HG02973 (cell line): ENCODE measurements around the gene CCDC34.
"Not testable (repeated sequence)": the region's sequence is repeated elsewhere in the genome, so short reads cannot be mapped to it uniquely, and the experiment has no call there.

Source experiments
- ATAC-seq: cut with Tn5 transposase; IDR thresholded peaks from one replicate; pipeline ENCODE4 v1.9.1; 2021; ENCODE audit warnings: moderate library complexity; ENCODE audit not compliant: unreplicated experiment

CCDC34 gene

GRCh38 chr11:27328614-27329013, 34.4 kb downstream of the CCDC34 start:
- no peak for ATAC-seq

GRCh38 chr11:27327064-27327463, 36.0 kb downstream of the CCDC34 start:
- not testable (repeated sequence) for ATAC-seq

GRCh38 chr11:27322196-27322595, 40.8 kb downstream of the CCDC34 start:
- not testable (repeated sequence) for ATAC-seq

GRCh38 chr11:27321340-27321739, 41.7 kb downstream of the CCDC34 start:
- not testable (repeated sequence) for ATAC-seq

- ATAC-seq, result peak; percentile 99
Observed at GRCh38 chr11:27319072-27319471, 43.9 kb downstream of the CCDC34 start.

- ATAC-seq, result no peak
Observed at GRCh38 chr11:27317751-27318150, 45.3 kb downstream of the CCDC34 start.

GRCh38 chr11:27315836-27316235, 47.2 kb downstream of the CCDC34 start:
- ATAC-seq, result no peak

- ATAC-seq, result no peak
Observed at GRCh38 chr11:27313157-27313821, 49.7 kb downstream of the CCDC34 start.

GRCh38 chr11:27312110-27312509, 50.9 kb downstream of the CCDC34 start:
- no peak for ATAC-seq

- ATAC-seq, result no peak
Observed at GRCh38 chr11:27310707-27311106, 52.3 kb downstream of the CCDC34 start.

- ATAC-seq, result no peak
Observed at GRCh38 chr11:27310182-27310581, 52.8 kb downstream of the CCDC34 start.

GRCh38 chr11:27309046-27309445, 54.0 kb downstream of the CCDC34 start:
- ATAC-seq, result no peak

- ATAC-seq, result no peak
Observed at GRCh38 chr11:27307232-27307631, 55.8 kb downstream of the CCDC34 start.

GRCh38 chr11:27305751-27306150, 57.3 kb downstream of the CCDC34 start:
- ATAC-seq, result no peak

- no peak for ATAC-seq
Observed at GRCh38 chr11:27304514-27304913, 58.5 kb downstream of the CCDC34 start.

GRCh38 chr11:27303903-27304302, 59.1 kb downstream of the CCDC34 start:
- no peak for ATAC-seq

- ATAC-seq, result no peak
Observed at GRCh38 chr11:27300974-27301373, 62.0 kb downstream of the CCDC34 start.

- ATAC-seq, result no peak
Observed at GRCh38 chr11:27297616-27298015, 65.4 kb downstream of the CCDC34 start.

- ATAC-seq, result no peak
Observed at GRCh38 chr11:27296497-27296896, 66.5 kb downstream of the CCDC34 start.

GRCh38 chr11:27295928-27296327, 67.1 kb downstream of the CCDC34 start:
- no peak for ATAC-seq

- no peak for ATAC-seq
Observed at GRCh38 chr11:27294654-27295053, 68.4 kb downstream of the CCDC34 start.

GRCh38 chr11:27293515-27294417, 69.2 kb downstream of the CCDC34 start:
- ATAC-seq, result no peak
